Stimulated activated CD8-positive, alpha-beta memory T cell treated with anti-CD3 and anti-CD28 coated beads, Interleukin-4, amount 100 ng/mL, for 4 hours (primary cell): ENCODE results near the gene FBXO36.
"Not testable (repeated sequence)": the region's sequence is repeated elsewhere in the genome, so short reads cannot be mapped to it uniquely, and the experiment has no call there.

Source experiments
- DNase-seq, 2 donors: peaks; one replicate each; pipeline ENCODE4 v3.0.0-alpha.2; 2020; ENCODE audit warnings: low read depth in 2 of 2, low spot score in 1 of 2

Gene FBXO36

GRCh38 chr2:229910832-229911412 lies 11.4 kb upstream of the FBXO36 start:
- DNase-seq: no peak

GRCh38 chr2:229914171-229914570 lies 8.1 kb upstream of the FBXO36 start:
- DNase-seq: no peak

DNA sequence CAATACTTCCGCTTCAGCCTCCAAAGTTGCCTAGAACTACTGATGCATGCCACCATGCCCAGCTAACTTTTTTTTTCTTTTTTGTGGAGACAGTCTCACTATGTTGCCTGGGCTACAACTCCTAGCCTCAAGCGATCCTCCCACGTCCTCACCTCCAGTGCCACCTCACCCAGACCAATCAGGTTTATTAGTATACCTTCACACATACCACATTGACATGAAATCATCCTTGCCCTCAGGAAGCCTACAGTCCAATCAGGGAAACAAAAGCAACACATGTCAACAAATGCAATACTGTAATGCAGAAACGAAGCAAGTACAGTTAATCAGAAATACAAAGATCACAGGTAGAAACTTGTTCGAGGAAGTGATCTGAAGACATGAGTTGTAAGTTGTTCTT lies 4.5 kb upstream of the FBXO36 start:
- DNase-seq: no peak

DNA sequence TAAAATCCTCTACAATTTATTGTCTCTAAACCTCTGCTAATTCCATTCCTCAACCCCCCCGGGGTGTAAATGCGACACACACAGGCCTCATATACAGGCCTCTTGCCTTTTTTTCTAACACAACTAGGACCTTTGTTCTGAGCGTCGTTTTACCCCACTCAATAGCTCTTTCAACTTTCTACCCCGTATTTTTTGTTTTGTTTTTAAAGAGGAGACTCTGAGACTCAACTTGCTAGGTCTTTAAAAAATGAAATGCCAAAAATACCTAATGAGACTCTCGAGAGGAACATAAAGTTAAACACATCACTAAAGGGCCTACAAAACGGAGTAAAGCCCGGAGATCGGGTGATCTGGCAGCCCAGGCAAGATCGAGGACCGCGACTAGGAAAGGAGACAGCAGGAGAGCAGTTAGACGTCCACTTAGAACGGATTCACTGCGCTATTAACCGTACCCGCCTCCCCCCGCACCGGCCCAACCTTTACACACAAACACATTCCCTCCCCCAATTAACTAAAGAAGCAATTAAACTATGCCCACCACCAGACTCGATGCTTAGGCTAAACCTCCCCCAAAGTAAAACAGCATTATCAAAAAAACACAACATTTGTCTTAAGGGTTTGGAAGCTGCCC lies 2.2 kb upstream of the FBXO36 start:
- DNase-seq: no peak

- peak; percentile 30 to 60 for DNase-seq
Measured at GRCh38 chr2:229921101-229921891, 1.0 kb upstream of the FBXO36 start.

DNA sequence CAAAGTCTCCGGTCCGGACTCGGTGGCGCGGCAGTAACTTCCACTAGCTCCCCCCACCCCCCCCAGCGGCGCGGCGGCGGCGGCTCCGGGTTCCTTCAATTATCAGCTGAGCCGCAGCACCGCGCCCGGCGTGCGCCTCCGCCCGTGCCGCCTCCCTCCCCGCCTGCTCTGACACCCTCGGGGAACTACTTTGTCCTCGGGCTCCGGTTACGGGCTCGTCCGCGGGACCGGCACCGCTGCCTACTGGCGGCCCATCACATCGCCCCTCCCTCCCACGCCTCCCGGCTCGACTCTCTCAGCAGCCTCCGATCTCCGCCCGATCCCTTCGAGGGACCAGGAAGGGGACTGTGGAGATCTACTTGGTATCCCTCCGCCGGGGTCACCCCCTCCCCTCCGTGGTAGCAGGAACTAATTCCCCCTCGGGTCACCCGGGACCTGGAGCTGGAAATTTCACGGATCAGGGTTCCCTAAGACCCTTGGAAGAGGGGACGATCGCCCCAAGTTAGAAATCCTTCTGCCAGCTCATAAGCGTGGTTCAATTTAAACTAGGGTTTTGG lies 333 bp upstream of the FBXO36 start, which contains the start of gene TRIP12:
Gene TRIP12 (minus strand): TSS at position 118 of the 557 bp plus-strand sequence. CDS start 41,930 bp downstream, outside the sequence.
- DNase-seq: peak; percentile 70 to 75

DNA sequence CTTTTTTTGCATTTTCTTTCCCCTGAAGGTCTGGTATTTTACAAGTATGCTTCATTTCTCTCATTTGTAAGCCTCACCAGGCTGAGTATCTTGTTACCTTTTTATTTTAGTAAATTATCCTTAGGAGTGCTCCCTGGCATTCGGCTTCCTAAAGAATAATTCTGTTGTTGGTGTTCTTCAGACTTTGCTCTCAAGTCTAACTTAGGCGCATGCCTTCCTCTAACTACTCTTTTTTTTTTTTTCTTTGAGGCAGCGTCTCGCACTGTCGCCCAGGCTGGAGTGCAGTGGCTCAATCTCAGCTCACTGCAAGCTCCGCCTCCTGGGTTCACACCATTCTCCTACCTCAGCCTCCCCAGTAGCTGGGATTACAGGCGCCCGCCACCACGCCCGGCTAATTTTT lies 2.2 kb downstream of the FBXO36 start:
- DNase-seq: not testable (repeated sequence)

GRCh38 chr2:229925201-229925600 lies 2.9 kb downstream of the FBXO36 start:
- DNase-seq: no peak

GRCh38 chr2:229927817-229928321 lies 5.6 kb downstream of the FBXO36 start:
- DNase-seq: no peak

DNA sequence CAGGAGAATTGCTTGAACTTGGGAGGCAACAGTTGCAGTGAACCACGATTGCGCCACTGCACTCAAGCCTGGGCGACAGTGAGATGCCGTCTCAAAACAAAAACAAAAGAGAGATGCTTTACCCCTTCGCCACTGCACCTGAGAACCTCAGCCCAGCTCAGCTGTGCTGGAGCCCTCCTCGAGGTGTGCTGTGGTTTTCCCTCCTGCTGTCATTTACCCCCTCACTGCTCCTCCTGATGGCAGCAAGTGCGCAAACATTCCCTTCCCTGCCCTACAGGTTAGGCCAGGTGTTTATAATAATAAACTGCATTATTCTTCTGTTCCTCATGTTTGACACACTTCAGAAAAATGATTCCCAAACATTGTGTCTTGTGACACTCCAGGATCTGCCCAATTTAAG lies 8.4 kb downstream of the FBXO36 start:
- no peak for DNase-seq

DNA sequence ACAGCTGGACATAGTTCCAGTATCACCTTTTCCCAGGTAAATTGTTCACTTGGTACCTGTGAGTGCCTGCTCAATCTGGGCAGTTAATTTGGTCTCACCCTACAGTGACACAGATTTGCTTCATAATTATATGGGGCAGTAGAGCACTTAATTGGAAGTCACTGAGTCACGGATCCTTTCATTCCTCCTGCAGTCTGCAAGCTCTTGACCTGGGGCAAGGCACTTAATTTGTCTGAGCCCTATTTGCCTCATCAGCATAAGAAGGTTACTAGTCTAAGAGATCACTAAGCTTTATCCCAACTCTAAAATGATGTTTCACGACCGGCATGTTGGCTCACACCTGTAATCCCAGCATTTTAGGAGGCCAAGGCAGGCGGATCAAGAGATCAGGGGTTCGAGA lies 8.9 kb downstream of the FBXO36 start:
- DNase-seq: no peak

GRCh38 chr2:229937537-229937936 lies 15.2 kb downstream of the FBXO36 start:
- DNase-seq: no peak

GRCh38 chr2:229942671-229943070 lies 20.4 kb downstream of the FBXO36 start:
- DNase-seq: no peak

GRCh38 chr2:229943171-229943570 lies 20.9 kb downstream of the FBXO36 start:
- no peak for DNase-seq

DNA sequence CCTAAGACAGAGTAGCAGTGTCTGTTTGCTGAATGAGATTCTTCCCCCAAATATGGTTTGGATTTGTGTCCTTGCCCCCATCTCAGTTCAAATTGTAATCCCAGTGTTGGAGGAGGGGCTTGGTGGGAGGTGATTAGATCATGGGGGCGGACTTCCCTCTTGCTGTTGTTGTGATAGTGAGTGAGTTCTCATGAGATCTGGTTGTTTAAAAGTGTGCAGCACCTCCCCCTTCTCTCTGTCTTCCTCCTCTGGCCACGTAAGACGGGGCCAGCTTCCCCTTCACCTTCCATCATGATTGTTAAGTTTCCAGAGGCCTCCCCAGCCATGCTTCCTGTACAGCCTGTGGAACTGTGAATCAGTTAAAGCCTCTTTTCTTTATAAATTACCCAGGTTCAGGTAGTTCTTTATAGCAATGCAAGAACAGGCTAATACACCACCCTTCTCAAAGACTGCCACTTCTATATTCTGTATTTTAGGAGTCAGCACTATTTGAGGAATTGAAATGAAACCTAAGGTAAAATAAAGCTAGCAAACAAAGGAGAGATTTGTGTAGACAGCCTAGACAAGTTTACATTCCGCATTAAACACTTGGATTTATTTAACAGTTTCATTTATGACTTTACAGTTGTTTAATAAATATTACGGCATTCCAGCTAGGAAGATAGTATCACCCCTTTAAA lies 21.6 kb downstream of the FBXO36 start:
- no peak for DNase-seq

DNA sequence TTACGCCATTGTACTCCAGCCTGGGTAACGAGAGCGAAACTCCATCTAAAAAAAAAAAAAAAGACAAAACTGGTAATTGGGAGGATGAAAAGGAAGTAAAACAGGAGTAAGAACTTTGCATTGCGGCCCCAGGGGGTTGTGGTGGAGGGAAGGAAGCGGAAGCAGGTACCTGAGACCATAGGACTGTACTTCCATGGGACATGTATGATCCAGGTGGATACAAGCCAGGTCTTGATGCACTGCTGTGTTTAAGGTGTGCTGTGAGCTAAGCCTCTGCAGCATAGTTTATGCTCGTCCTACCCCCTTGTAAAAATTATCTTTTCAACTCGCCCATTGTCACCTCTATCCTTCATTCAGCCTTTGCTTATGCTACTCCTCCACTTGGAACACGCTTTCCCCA lies 23.7 kb downstream of the FBXO36 start:
- DNase-seq: no peak

DNA sequence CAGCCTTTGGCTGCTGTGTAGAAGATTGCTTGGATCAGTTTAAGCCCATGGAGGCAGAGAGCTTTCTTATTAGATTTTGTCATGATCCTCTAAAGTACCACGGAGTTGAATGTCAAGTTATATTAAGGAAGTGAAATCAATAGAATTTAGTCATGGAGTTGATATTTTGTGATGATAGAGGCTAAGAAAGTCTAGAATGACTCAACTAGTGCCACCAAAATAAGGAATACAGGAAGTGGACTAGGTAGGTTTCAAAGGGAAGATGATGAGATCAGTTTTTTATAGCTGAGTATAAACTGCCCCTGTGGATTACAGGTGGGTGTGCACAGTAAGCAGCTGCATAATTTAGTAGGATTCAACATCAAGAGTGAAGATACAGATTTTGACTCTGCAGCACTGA lies 25.2 kb downstream of the FBXO36 start:
- no peak for DNase-seq

DNA sequence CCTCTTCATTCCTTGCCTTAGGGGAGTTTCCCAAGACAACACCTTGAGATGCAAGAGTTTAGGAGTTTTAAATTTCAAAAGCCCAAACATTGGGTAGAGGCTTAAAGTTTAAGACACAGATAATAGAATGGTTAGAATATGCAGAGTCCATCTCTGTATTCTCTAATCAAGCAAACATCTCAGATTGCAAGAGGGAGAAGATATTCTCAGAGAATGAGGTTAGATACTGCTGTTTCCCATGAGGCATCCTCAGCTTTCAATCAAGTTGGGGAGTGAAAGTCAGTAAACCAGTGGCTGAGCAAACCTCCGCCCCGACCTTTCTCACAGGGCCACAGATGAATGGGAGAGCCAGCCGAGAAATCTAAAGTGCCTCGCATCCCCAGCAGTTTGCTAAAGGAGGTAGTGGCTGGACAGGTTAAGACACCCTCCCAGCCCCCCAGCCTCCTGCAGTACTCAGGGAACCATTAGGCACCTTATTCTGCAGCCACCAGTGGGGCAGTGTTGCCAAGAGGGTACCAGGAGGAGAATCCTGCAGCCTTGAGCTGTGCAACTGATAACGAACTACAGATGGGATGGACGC lies 30.0 kb downstream of the FBXO36 start:
- no peak for DNase-seq

DNA sequence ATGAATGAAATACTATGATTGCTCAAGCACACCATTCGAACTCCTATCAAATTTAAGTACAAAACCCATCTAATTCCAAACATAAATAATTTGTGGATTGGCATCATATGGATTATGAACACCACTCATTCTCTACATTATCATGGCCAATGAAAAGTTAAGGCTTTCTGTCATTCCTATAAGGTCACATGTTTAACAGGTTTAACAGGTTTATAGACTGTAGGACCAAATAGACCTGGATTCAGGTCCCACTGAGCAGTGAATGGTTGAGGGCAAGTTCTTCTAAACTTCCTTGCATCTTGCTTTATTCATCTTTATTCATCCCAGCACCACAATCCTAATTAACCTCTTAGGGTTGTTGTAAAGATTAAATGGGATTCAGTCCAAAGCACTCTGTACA lies 33.4 kb downstream of the FBXO36 start:
- DNase-seq: no peak

DNA sequence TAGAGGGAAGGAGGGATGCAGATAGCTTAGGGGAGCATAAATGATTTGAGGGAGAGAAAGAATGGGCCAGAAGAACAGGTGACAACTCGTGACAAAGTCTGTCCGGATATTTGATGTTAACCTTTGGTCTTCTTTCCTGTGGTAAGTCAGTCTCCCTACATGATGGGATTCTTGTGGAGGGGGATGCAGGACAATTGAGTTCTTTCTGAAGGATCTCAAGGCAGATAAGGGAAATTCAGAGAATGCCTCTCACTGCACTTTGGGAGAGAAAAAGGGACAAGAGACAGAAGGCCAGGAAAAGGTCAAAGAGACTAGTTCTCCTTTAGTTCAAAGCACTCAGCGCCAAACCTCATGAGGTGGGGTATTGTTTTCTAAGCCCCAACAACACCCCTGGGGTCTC lies 34.2 kb downstream of the FBXO36 start:
- no peak for DNase-seq

GRCh38 chr2:229963596-229963995 lies 41.3 kb downstream of the FBXO36 start:
- not testable (repeated sequence) for DNase-seq
